GM12865 (cell line): Measurements from ENCODE around the gene WDR45.

Experiments used
- DNase-seq: peaks from one replicate; pipeline ENCODE4 v3.0.0; 2010; ENCODE audit warnings: low read depth
- H3K4me3 ChIP-seq: 2 replicates; pipeline ENCODE4 v1.5.1; 2011; ENCODE audit warnings: mild to moderate bottlenecking, low read depth, low read length, control low read depth
- CTCF ChIP-seq: IDR thresholded peaks from 2 replicates; pipeline ENCODE4 v1.5.1; 2011; ENCODE audit warnings: low read length, control low read depth, low read depth, inconsistent platforms; ENCODE audit not compliant: insufficient read depth; ENCODE audit errors: missing control alignments

Gene WDR45

DNA sequence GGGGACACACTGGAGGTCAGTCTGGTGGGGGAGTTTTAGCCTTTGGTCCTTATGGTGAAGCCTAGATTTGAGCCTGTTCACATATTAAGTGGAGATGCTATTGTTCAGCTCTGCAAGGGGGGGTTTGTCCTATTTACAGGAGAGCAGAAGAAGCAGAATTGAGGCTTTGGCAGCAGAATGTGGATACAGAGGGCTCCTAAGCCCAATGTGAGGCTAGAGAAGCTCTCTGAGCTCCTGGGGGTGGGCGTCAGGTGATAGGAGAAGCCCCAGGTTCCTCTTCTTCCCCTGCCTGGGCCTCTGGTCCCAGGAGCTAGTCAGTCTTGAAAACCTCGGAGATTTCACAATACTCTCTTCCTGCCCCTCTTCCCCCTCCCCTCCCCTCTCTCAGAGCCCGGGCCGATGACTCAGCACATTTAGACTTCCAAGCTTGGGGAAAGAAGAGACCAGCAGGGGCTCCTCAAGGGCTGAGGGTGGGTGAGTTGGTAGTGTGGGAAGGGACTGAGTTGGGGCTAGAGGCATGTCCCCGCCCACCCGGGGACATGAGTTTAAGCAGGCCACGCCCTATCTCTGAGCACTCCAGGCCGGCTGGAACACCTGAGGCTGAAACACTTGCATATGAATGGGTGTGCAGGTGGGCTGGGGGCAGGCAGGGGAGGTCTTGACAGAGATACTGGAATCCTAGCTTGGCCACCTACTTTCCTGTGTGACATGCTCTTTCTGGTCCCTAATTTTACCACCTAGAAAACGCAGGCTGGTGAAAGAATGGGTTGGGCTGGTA, 39.9 kb downstream of the WDR45 start:
- DNase-seq, result peak; percentile 49
- no peak overlapping the region for H3K4me3 ChIP-seq
- no peak for TF ChIP-seq CTCF

- DNase-seq, result no peak
- no peak for TF ChIP-seq CTCF
- no peak overlapping the region for H3K4me3 ChIP-seq
Observed at GRCh38 chrX:49037883-49038475, 41.7 kb downstream of the WDR45 start.

GRCh38 chrX:49030283-49030682, 49.4 kb downstream of the WDR45 start:
- no peak for TF ChIP-seq CTCF
- no peak for DNase-seq
- H3K4me3 ChIP-seq, result no peak overlapping the region

DNA sequence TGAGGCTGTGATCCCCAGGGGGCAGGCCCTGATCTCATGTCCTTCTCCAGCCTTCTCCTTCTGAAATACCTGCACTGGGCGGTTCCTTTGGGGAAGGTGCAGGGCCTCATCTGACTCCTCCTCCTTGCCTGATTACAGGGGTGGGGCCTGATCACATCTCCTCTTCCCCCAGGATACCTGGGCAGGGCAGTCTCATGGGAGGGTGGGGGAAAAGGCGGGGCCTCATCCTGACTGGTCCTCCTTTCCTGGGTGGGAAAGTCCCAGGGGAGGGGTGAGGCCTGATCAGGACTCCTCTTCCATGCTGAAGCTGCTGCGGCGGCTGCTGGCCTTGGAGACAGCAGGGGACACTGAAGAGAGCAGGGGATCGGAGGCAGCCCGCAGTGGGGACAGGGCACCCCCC, 49.8 kb downstream of the WDR45 start:
- no peak for DNase-seq
- TF ChIP-seq CTCF, result no peak
- no peak overlapping the region for H3K4me3 ChIP-seq
